ENCODE data around the gene KDM5B.

Gene KDM5B

GRCh38 chr1:202807926-202808757 is at the start of gene KDM5B:
TSS of gene KDM5B (minus strand) at chr1:202808421. CDS start at chr1:202808305, 116 bp downstream.
- ChIA-PET POLR2A (interaction anchor here (0.6 to 1.2 kb wide), 10 partner anchors 10 to 199 kb away, joined by 3 to 7 read pairs (median 4); partner anchors contain the start of genes KLHL12 and TMEM183A), CTCF (interaction anchor here (0.5 kb wide), 1 partner anchor 15 kb away, joined by 3 read pairs; no protein-coding TSS in a partner anchor)
- Histone ChIP-seq H3K36me3 (ENCODE audit: control insufficient read depth in 2 of 2, insufficient read depth in 1 of 2, low read length in 2 of 2) (no peaks in the 10 kb centered on the region), H3K4me1 (ENCODE audit: control insufficient read depth, insufficient read depth, low read length) (peaks cover 3% of the 10 kb centered on the region; the same call in 1 of the 2 replicates), H3K9me3 (ENCODE audit: control insufficient read depth, insufficient read depth, low read depth, low read length) (no peaks in the 10 kb centered on the region), H3K27ac (ENCODE audit: extremely low read depth, low read depth, low read length) (peak within 1 kb of the TSS; percentile 70; the same call in 1 of the 2 replicates), H3K4me3 (ENCODE audit: low read depth, low read length) (peak within 1 kb of the TSS; percentile 93)
- TF ChIP-seq ZNF747 (tag by site-specific recombination; IDR thresholded peaks at IDR 0.05) (no peak), ZBTB21 (tag by site-specific recombination; IDR thresholded peaks at IDR 0.05) (no peak), BCL11A (tag by site-specific recombination; IDR thresholded peaks at IDR 0.05; ENCODE audit: low read depth) (peak; percentile 35; the same call in 1 of the 2 replicates), ZNF324 (tag by site-specific recombination; IDR thresholded peaks at IDR 0.05) (no peak), ZBTB20 (tag by site-specific recombination; IDR thresholded peaks at IDR 0.05) (peak; percentile 89), BCL6B (tag by site-specific recombination; IDR thresholded peaks at IDR 0.05) (no peak), ZNF843 (tag by site-specific recombination; IDR thresholded peaks at IDR 0.05) (0 out of 2 replicates have a peak, but pooled peaks have one; percentile 54), GLI4 (tag by site-specific recombination; IDR thresholded peaks at IDR 0.05) (0 out of 2 replicates have a peak, but pooled peaks have one; percentile 45), ZNF660 (tag by site-specific recombination; IDR thresholded peaks at IDR 0.05) (peak; percentile 62; the same call in 1 of the 2 replicates), ELK4 (IDR thresholded peaks at IDR 0.05; ENCODE audit: borderline replicate concordance, low read depth, low read length) (no peak), SALL2 (tag by site-specific recombination; IDR thresholded peaks at IDR 0.05; ENCODE audit: borderline replicate concordance) (no peak), ZNF184 (tag by site-specific recombination; IDR thresholded peaks at IDR 0.05) (no peak; the same call in 1 of the 2 replicates), ZNF521 (tag by site-specific recombination; IDR thresholded peaks at IDR 0.05) (no peak), ZNF433 (tag by site-specific recombination; IDR thresholded peaks at IDR 0.05; ENCODE audit: low read depth) (no peak), ZNF426 (tag by site-specific recombination; IDR thresholded peaks at IDR 0.05) (no peak), ZNF560 (tag by site-specific recombination; IDR thresholded peaks at IDR 0.05; ENCODE audit: borderline replicate concordance) (no peak), ZNF169 (tag by site-specific recombination; IDR thresholded peaks at IDR 0.05) (no peak), TRIM28 (IDR thresholded peaks at IDR 0.05; ENCODE audit: borderline replicate concordance, low read length) (no peak), ZNF785 (tag by site-specific recombination; IDR thresholded peaks at IDR 0.05) (no peak), MYNN (tag by site-specific recombination; IDR thresholded peaks at IDR 0.05; ENCODE audit: borderline replicate concordance) (no peak), KLF10 (tag by site-specific recombination; IDR thresholded peaks at IDR 0.05) (peak; percentile 86), PRDM2 (tag by site-specific recombination; IDR thresholded peaks at IDR 0.05; ENCODE audit: borderline replicate concordance) (no peak), ZNF112 (tag by site-specific recombination; IDR thresholded peaks at IDR 0.05) (no peak), ZNF311 (tag by site-specific recombination; IDR thresholded peaks at IDR 0.05; ENCODE audit: borderline replicate concordance) (no peak), ZNF513 (tag by site-specific recombination; IDR thresholded peaks at IDR 0.05) (peak; percentile 23; the same call in 1 of the 2 replicates), ZNF16 (tag by site-specific recombination; IDR thresholded peaks at IDR 0.05; ENCODE audit: low read depth) (no peak)

All from HEK293 (cell line).